Forelimb muscle (tissue), 1 donor: ENCODE data around the gene LAMA5. TPM values are rescaled to one million over a fixed set of nuclear protein-coding genes. Genes with fewer than 3 reads are reported as not detected.

Experiments
- DNase-seq: peaks from one replicate; pipeline ENCODE4 v3.0.0-alpha.2; 2013; ENCODE audit warnings: low read depth
- polyA plus RNA-seq: library from polyadenylated mRNA; unstranded; fragments of 120-200 nt; gene quantifications from one replicate; pipeline ENCODE4 v1.2.1, GENCODE V29; 2013; ENCODE audit not compliant: insufficient read length

Gene LAMA5
- polyA plus RNA-seq, 1 donor, result 58.4 TPM

- no peak for DNase-seq
Observed at GRCh38 chr20:62349556-62350097, 17.5 kb downstream of the LAMA5 start.

- no peak for DNase-seq
Observed at GRCh38 chr20:62348604-62349003, 18.5 kb downstream of the LAMA5 start.

GRCh38 chr20:62347445-62347844 is 19.7 kb downstream of the LAMA5 start:
- no peak for DNase-seq

GRCh38 chr20:62347151-62347404 is 20.0 kb downstream of the LAMA5 start:
- no peak for DNase-seq

- no peak for DNase-seq
Observed at GRCh38 chr20:62346398-62347150, 20.5 kb downstream of the LAMA5 start.

- no peak for DNase-seq
Observed at GRCh38 chr20:62345681-62346370, 21.3 kb downstream of the LAMA5 start.

GRCh38 chr20:62344782-62345181 is 22.3 kb downstream of the LAMA5 start:
- no peak for DNase-seq

- DNase-seq, result no peak
Observed at GRCh38 chr20:62344092-62344491, 23.0 kb downstream of the LAMA5 start.

- DNase-seq, result no peak
Observed at GRCh38 chr20:62342910-62343309, 24.2 kb downstream of the LAMA5 start.

- no peak for DNase-seq
Observed at GRCh38 chr20:62339647-62340062, 27.5 kb downstream of the LAMA5 start.

GRCh38 chr20:62338294-62338620 is 28.9 kb downstream of the LAMA5 start:
- no peak for DNase-seq

- DNase-seq, result no peak
Observed at GRCh38 chr20:62337558-62338293, 29.4 kb downstream of the LAMA5 start.

- DNase-seq, result no peak
Observed at GRCh38 chr20:62336775-62337557, 30.1 kb downstream of the LAMA5 start.

GRCh38 chr20:62336329-62336728 is 30.8 kb downstream of the LAMA5 start:
- no peak for DNase-seq

- DNase-seq, result no peak
Observed at GRCh38 chr20:62335532-62335931, 31.6 kb downstream of the LAMA5 start.

- DNase-seq, result no peak
Observed at GRCh38 chr20:62334881-62335280, 32.2 kb downstream of the LAMA5 start.

- DNase-seq, result no peak
Observed at GRCh38 chr20:62333820-62334595, 33.1 kb downstream of the LAMA5 start.

GRCh38 chr20:62332989-62333819 is 33.9 kb downstream of the LAMA5 start:
- no peak for DNase-seq

- DNase-seq, result no peak
Observed at GRCh38 chr20:62332421-62332820, 34.7 kb downstream of the LAMA5 start.

GRCh38 chr20:62331347-62331746 is 35.8 kb downstream of the LAMA5 start:
- DNase-seq, result no peak
